A549 (cell line): ENCODE results near the gene PMPCA.

Experiments used
- CEBPB ChIP-seq, 2 experiments: fragments of >200 bp in 1 of 2; sonication (Bioruptor Twin) in 1 of 2; formaldehyde crosslinking in 1 of 2; IDR thresholded peaks; 2 replicates each; pipeline ENCODE4 v1.6.1; 2012 to 2016
- CHD4 ChIP-seq: fragments of 200-600 bp; sonication (generic); IDR thresholded peaks from 2 replicates; pipeline ENCODE4 v1.6.1; 2016; ENCODE audit warnings: antibody characterized with exemption, mild to moderate bottlenecking, borderline replicate concordance
- HDAC2 ChIP-seq: fragments of 200-600 bp; sonication (generic); IDR thresholded peaks from 2 replicates; pipeline ENCODE4 v1.6.1; 2016
- HMGXB4 ChIP-seq: fragments of 250-450 bp; sonication (Bioruptor Pico); IDR thresholded peaks from 2 replicates; pipeline ENCODE4 v1.5.0; 2021; ENCODE audit warnings: mild to moderate bottlenecking, moderate library complexity, borderline replicate concordance
- POLR2A ChIP-seq: IDR thresholded peaks from 2 replicates; pipeline ENCODE4 v1.6.1; 2012; ENCODE audit warnings: mild to moderate bottlenecking, low read length
- RAD21 ChIP-seq, 2 experiments: fragments of >200 bp in 1 of 2; sonication (Bioruptor Twin) in 1 of 2; formaldehyde crosslinking in 1 of 2; IDR thresholded peaks in 1 of 2; conservative IDR thresholded peaks in 1 of 2; 2 replicates in 1 of 2; 3 replicates in 1 of 2; pipeline ENCODE4 v1.6.1; 2012 to 2018; ENCODE audit warnings: inconsistent platforms in 1 of 2
- RCOR1 ChIP-seq: fragments of 150-350 bp; IDR thresholded peaks from 2 replicates; pipeline ENCODE4 v1.6.1; 2014; ENCODE audit warnings: antibody characterized with exemption, low read length, low read depth
- USF2 ChIP-seq: fragments of 450-650 bp; IDR thresholded peaks from 2 replicates; pipeline ENCODE4 v1.6.1; 2014; ENCODE audit warnings: antibody characterized with exemption
- TF ChIP-seq, protein P1 (sequence below): fragments of >200 bp; sonication (Bioruptor Twin); formaldehyde crosslinking; IDR thresholded peaks from 3 replicates; pipeline ENCODE4 v1.5.1; 2016
- TF ChIP-seq, protein P2 (sequence below): IDR thresholded peaks from 2 replicates; pipeline ENCODE4 v1.6.1; 2012
- TF ChIP-seq, protein P3 (sequence below): fragments of 200-600 bp; sonication (generic); IDR thresholded peaks from 2 replicates; pipeline ENCODE4 v1.6.1; 2016; ENCODE audit warnings: antibody characterized with exemption, mild to moderate bottlenecking, moderate library complexity

DNA sequence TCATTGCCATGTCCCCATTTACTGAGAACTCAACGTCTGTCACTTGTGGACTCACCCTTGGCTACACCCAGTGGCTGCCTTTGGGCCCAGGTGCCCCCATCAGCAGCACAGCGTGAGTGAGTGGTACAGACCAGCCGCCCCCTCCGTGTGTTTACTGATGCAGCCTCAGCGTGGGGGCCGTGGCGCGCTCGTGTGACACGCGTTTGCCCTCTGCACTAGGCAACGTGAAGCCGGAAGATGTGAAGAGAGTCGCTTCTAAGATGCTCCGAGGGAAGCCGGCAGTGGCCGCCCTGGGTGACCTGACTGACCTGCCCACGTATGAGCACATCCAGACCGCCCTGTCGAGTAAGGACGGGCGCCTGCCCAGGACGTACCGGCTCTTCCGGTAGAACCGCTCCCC is 12.4 kb downstream of the PMPCA start:
- TF ChIP-seq, protein P1, sequence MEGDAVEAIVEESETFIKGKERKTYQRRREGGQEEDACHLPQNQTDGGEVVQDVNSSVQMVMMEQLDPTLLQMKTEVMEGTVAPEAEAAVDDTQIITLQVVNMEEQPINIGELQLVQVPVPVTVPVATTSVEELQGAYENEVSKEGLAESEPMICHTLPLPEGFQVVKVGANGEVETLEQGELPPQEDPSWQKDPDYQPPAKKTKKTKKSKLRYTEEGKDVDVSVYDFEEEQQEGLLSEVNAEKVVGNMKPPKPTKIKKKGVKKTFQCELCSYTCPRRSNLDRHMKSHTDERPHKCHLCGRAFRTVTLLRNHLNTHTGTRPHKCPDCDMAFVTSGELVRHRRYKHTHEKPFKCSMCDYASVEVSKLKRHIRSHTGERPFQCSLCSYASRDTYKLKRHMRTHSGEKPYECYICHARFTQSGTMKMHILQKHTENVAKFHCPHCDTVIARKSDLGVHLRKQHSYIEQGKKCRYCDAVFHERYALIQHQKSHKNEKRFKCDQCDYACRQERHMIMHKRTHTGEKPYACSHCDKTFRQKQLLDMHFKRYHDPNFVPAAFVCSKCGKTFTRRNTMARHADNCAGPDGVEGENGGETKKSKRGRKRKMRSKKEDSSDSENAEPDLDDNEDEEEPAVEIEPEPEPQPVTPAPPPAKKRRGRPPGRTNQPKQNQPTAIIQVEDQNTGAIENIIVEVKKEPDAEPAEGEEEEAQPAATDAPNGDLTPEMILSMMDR = no peak
- TF ChIP-seq CEBPB (IDR thresholded peaks at IDR 0.05) (no peak), RAD21 (conservative IDR thresholded peaks at IDR 0.05 in 1 of 2, IDR thresholded peaks at IDR 0.05 in 1 of 2) (no peak), CHD4 (no peak), USF2 (no peak), HMGXB4 (CRISPR knock-in tag) (no peak), POLR2A (no peak), HDAC2 (no peak), RCOR1 (no peak)
- TF ChIP-seq, protein P2, sequence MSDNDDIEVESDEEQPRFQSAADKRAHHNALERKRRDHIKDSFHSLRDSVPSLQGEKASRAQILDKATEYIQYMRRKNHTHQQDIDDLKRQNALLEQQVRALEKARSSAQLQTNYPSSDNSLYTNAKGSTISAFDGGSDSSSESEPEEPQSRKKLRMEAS = no peak
- TF ChIP-seq, protein P3, sequence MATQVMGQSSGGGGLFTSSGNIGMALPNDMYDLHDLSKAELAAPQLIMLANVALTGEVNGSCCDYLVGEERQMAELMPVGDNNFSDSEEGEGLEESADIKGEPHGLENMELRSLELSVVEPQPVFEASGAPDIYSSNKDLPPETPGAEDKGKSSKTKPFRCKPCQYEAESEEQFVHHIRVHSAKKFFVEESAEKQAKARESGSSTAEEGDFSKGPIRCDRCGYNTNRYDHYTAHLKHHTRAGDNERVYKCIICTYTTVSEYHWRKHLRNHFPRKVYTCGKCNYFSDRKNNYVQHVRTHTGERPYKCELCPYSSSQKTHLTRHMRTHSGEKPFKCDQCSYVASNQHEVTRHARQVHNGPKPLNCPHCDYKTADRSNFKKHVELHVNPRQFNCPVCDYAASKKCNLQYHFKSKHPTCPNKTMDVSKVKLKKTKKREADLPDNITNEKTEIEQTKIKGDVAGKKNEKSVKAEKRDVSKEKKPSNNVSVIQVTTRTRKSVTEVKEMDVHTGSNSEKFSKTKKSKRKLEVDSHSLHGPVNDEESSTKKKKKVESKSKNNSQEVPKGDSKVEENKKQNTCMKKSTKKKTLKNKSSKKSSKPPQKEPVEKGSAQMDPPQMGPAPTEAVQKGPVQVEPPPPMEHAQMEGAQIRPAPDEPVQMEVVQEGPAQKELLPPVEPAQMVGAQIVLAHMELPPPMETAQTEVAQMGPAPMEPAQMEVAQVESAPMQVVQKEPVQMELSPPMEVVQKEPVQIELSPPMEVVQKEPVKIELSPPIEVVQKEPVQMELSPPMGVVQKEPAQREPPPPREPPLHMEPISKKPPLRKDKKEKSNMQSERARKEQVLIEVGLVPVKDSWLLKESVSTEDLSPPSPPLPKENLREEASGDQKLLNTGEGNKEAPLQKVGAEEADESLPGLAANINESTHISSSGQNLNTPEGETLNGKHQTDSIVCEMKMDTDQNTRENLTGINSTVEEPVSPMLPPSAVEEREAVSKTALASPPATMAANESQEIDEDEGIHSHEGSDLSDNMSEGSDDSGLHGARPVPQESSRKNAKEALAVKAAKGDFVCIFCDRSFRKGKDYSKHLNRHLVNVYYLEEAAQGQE = no peak
